IPS-11a (cell line): ENCODE measurements around the gene SEM1.
A peak's percentile ranks its signal among the peaks of the same experiment; 100 is the strongest.
"Not testable (repeated sequence)": the region's sequence is repeated elsewhere in the genome, so short reads cannot be mapped to it uniquely, and the experiment has no call there.

Source experiments
- H3K4me3 ChIP-seq: one replicate; pipeline ENCODE4 v1.5.1; 2013; ENCODE audit warnings: low read depth, low read length, control low read depth

Gene SEM1

GRCh38 chr7:96707901-96708774, 1.5 kb downstream of the SEM1 start:
- peak overlapping the region; percentile 76 for H3K4me3 ChIP-seq

DNA sequence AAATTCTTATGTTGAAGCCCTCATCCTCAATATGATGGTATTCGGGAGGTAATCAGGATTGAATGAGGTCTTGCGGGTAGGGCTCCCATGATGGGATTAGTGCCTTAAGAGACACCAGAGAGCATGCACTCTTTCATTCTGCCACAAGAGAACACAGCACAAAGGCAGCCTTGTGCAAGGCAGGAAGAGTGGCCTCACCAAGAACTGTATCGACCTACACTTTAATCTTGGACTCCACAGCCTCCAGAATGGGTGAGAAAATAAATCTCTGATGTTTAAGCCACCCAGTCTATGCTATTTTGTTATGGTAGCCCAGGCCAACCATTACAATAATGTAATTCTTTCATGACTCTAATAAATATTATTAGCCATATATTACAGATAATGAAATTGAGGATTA, 8.4 kb downstream of the SEM1 start:
- H3K4me3 ChIP-seq, result no peak overlapping the region

DNA sequence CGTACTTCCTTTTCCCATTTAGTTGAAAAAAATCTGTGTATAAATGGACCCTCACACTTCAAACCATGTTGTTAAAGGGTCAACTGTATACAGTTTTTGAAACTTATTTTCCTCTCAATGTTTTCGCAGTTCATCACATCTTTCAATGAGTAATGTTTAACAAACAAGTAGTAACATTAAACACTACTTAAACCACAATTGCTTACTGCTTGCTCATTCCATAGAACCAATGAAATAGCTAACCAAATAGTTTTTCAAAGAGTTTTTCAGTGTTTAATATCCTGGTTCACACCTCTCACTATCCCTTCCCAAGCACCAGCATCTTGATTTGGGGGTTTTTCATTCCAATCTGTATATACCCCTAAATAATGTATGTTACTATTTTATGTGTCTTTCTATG, 9.1 kb downstream of the SEM1 start:
- H3K4me3 ChIP-seq, result no peak overlapping the region

DNA sequence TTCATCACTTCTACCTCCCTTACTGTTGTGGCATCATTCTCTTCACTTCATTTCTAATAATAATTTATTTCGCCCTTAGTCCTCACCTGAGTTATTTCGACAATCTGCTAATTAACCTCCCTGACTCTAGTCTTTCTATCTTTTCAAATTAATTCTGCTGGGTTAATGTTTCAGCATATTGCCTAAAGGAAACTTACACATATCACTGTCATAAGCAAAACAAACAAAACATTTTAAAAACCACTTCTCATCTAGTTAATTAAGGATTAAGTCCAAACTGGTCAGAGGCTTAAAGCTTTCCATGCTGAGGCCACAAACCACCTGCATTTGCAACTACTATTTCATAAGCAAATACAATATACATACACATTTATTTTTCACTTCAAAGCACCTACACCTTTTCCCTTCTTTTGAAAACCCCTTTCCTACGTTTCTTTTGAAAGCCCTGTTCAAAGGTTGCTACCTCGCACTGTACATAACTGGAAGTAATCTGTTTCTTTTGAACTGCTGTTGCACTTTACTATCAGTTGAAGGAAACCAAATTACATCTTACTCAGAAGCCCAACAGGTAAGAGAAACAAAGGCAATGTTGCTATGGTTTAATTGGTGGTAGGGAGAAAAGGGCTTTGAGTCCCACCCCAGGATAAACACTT, 10.3 kb downstream of the SEM1 start:
- H3K4me3 ChIP-seq, result no peak overlapping the region

DNA sequence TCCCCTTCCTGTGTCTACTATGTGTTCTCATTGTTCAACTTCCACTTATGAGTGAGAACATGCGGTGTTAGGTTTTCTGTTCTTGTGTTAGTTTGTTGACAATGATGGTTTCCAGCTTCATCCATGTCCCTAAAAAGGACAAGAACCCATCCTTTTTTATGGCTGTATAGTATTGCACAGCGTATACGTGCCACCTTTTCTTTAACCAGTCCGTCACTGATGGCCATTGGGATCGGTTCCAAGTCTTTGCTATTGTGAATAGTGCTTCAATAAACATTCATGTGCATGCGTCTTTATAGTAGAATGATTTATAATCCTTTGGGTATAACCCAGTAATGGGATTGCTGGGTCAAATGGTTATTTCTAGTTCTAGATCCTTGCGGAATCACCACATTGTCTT, 11.2 kb downstream of the SEM1 start:
- not testable (repeated sequence) for H3K4me3 ChIP-seq

DNA sequence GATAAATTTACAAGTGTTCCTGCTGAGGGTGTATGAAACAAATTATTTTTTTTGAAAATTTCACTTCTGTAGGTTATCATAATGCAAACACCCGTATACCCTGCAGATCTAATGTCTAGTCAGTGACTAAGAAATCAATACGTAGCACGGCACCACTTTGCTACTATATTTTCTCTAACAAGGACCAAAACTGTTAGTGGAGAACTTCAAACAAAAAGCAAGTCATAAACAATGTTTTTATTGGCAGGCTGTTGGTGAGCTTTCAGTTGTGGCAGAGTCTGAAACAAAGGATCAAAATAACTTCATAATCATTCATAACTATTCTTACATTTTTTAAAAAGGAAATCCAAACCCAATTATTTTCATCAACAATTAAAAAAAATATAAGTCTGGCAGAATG, 11.8 kb downstream of the SEM1 start:
- no peak overlapping the region for H3K4me3 ChIP-seq

GRCh38 chr7:96695581-96695980, 14.1 kb downstream of the SEM1 start:
- H3K4me3 ChIP-seq, result no peak overlapping the region

DNA sequence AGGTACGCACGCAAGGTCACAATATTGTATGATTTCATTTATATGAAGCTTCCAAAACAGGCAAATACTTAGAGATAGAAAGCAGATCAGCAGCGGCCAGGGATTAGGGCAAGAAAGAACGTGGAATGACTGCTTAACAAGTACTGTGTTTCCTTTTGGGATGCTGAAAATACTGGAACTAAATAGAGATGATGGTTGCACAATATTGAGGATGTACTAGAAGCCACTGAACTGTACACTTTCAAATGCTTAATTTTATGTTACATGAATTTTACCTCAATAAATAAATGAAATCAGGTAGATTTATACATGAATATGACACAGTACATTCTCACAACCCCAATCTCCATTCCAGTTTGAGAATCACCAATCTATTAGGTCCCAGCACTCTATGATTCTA, 15.6 kb downstream of the SEM1 start:
- H3K4me3 ChIP-seq, result no peak overlapping the region

DNA sequence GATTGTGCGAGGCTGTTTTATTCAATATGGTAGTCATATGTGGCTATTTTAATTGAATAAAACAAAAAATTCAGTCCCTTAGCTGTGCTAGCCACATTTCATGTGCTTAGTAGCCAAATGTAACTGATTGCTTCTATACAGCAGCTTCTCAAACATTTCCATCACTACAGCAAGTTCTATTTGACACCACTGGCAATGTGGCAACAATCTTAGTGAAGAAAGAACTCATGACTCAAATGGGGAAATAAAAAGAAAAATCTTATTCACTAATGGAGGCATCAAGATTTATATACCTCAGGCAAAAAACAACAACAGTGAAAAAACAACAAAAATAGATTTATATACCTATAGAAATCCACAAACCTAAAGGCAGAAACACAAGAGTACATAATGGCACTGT, 17.9 kb downstream of the SEM1 start:
- H3K4me3 ChIP-seq, result no peak overlapping the region

GRCh38 chr7:96689414-96689813, 20.2 kb downstream of the SEM1 start:
- H3K4me3 ChIP-seq, result no peak overlapping the region

GRCh38 chr7:96686305-96686704, 23.3 kb downstream of the SEM1 start:
- no peak overlapping the region for H3K4me3 ChIP-seq

- no peak overlapping the region for H3K4me3 ChIP-seq
These were observed 23.9 kb downstream of the SEM1 start for GRCh38 chr7:96685755-96686154.

DNA sequence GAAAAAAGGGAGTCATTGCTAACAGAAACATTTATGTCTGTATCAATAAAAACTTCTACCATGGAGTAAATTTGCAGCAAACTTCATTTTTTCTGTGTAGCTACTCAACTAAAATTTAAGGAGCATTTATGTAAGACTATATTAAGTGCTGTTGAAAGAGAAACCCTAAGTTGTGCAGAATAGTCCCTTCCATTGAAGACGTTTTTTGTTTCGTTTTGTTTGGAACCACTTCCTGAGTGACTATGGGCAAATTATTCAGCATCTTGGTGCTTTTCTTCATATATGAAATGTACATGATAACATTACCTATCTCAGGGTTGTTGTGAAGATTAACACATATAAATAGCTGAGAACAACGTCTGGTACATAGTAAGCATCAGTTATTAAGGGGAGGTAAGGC, 24.3 kb downstream of the SEM1 start:
- H3K4me3 ChIP-seq, result no peak overlapping the region

DNA sequence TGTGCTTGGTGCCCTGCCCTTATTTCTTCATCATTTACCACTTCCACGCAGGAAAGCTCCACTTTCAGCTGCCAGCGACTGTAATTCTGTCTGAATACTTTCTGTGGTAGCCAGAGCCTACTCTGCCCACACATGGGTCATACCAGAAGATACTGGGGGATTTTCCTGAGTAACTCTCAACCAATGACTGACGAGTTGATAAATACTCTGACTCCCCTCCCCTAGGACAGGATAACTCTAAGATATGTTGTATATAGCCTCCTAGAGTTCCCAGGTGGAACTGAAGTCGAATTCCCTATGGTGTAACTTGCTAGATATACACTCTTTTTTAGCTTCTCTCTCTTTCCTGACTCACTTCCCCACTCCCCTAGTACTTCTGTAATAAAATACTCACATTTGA, 29.8 kb downstream of the SEM1 start:
- H3K4me3 ChIP-seq, result no peak overlapping the region

- H3K4me3 ChIP-seq, result no peak overlapping the region
These were observed 32.7 kb downstream of the SEM1 start for GRCh38 chr7:96676919-96677318.

GRCh38 chr7:96675548-96675947, 34.1 kb downstream of the SEM1 start:
- H3K4me3 ChIP-seq, result no peak overlapping the region

DNA sequence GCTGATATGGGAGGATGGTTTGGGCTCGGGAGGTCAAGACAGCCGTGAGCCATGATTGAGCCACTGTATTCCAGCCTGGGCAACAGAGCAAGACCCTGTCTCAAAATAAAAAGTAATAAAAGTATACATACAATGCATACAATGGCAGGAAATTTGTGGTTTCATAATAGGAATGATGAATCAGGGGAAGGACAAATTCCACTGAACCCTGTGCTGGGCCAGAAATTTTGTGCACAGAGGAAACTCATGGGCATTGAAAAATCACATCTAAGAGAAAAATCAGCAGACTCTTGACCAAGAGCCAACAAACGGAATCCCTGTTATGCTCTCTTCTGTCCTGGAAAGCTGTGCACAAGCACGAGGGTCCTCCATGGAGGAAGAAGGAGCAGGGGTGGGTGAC, 35.1 kb downstream of the SEM1 start:
- H3K4me3 ChIP-seq, result no peak overlapping the region

DNA sequence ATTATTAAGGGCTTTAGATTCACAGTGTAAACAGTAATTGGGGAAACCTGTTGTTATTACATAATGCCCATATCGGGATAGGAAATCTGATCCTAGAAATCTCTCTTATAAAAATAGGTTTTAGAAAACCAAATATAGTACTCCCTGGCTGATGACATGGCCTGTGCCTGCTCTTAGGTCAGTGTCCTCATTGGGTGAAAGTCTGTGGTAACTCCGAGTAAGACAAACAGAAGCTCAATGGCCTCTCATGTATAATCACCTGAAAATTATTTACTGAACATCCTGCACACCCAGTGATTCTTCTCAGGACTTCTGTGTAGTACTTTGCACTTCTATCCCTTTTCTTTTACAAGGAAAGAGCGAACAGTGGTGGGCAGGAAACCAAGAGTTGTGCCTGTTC, 37.8 kb downstream of the SEM1 start:
- H3K4me3 ChIP-seq, result no peak overlapping the region

- H3K4me3 ChIP-seq, result no peak overlapping the region
These were observed 39.0 kb downstream of the SEM1 start for GRCh38 chr7:96670338-96671289.

DNA sequence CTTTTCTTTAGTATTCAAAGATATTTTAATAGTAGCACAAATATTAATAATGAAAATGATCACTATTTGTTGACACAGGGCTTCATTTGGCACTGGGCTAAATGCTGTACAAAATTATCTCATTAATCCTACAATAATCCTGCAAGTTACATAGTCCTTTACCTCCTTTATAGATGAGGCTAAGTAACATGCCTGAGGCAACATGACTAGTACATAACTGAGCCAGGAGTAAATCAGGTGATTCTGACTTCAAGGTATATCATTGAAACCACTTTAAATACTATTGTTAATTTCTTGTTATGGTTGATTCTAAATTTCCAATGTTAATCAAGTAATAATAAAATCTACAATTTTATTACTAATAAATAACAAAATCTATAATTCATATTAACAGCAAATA, 39.8 kb downstream of the SEM1 start:
- H3K4me3 ChIP-seq, result no peak overlapping the region

DNA sequence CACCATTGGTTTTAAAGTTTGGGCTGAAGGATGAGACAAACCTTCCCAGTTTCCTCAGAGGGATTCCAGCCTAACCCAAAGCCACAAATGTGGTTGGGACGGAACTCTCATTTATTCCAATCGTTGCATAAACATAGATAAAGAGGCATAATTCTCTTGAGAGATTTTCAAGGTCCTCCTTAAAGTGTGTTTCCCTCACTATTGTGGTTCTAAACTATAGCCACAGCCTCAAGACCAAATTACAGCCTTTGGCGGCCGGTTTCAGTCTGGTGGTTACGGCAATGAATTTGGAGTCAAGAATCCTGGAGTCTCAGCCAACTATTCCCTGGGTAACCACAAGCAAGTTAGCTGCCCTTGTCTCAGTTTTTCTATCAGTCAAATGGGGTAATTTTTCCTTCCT, 42.6 kb downstream of the SEM1 start:
- H3K4me3 ChIP-seq, result no peak overlapping the region
